HG02884 (cell line): Measurements from ENCODE around the gene CPSF7.
A peak's percentile ranks its signal among the peaks of the same experiment; 100 is the strongest.
"Not testable (repeated sequence)": the region's sequence is repeated elsewhere in the genome, so short reads cannot be mapped to it uniquely, and the experiment has no call there.

ENCODE experiments used
- ATAC-seq: cut with Tn5 transposase; IDR thresholded peaks from one replicate; pipeline ENCODE4 v1.9.1; 2021; ENCODE audit warnings: mild to moderate bottlenecking, moderate library complexity; ENCODE audit not compliant: unreplicated experiment

The CPSF7 gene

DNA sequence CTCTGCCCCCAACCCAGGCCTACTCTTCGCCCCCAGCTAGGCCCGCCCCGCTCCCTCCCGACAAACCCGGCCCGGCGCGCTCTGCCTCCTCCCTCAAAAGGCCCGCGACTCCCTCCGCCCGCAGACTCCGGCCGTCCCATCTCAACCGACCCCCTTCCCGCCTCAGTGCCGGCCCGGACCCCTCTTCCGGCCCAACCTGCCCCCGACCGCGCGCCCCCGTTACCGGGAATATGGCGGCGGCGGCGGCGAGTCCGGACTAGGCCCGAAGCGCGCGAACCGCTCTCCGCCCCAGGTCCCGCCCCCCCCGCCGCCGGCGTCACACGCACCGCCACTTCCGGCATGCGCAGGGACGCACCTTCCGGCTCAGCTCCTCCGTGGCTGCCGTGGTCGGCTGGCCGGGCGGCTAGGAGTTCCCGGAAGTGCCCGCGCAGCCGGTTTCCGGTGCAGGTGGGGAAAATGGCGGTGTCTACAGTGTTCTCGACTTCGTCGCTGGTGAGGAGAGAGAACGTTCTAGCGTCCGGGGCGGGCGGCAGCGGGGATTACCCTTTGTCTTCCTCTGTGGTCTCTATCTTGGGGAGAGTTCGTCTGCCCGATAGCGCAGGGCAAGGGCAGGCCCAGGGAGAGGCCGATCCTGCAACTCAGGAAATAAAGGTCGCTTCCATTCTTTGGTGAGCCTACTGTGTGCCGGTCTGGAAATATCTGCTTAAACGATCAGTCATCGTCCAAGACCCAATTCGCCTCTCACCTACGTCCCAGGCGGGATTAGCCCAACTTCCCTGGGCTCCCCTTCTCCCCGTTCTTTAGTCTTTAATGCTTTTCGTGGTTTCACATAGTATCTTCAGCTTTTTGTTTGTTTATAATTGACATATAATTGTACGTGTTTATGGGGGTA lies at the start of gene CPSF7, which contains the start of gene SDHAF2:
CPSF7 (minus strand) TSS at position 285 of the 892 bp plus-strand sequence. CDS start 740 bp downstream, outside the sequence.
SDHAF2 (plus strand) TSS at position 434 of the 892 bp plus-strand sequence; CDS start at position 457, 23 bp downstream.
- peak; percentile 76 for ATAC-seq

DNA sequence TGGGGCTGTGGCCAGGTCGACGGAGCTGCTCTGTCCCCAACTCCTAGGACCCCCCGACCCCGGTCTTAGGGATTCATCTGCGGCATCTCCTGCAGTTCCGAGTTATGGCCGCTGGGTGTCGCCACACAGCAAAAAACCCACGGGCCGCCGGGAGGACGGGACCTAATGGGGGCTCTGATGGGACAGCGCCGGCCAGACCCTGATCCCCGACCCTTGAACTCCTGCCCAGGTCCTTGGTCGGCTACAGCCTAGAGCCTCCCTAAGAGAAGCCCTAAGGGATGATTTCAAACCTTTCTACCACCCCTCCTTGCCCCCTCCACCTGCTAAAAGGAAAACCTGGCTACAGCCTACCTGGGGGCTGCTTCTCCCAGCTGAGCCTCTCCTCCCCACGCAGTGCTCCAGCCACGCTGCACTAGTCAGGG lies 48.0 kb upstream of the CPSF7 start:
- ATAC-seq: no peak

- no peak for ATAC-seq
These were observed 47.4 kb upstream of the CPSF7 start for GRCh38 chr11:61477126-61477525.

GRCh38 chr11:61476371-61476770 lies 46.6 kb upstream of the CPSF7 start:
- ATAC-seq: no peak

DNA sequence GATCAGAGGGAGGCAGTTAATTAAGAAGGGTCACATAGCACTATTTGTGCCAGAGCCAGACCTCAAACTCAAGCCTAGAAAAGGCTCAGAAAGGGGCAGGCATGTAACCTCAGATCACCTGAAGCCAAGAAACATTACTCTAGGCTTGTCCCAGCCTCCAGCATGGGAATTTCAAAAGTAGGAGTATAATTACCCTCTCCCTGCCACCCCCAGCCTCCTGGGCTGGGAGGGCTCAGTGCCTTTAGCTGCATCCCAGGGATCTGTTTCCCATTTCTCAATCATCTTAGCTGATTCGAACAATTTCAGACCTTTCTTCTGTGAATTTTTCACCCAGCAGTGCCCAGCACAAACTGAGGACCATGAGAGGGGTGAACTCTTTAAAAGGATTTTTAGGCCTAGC lies 45.7 kb upstream of the CPSF7 start:
- no peak for ATAC-seq

GRCh38 chr11:61474013-61474643 lies 44.4 kb upstream of the CPSF7 start:
- ATAC-seq: no peak

DNA sequence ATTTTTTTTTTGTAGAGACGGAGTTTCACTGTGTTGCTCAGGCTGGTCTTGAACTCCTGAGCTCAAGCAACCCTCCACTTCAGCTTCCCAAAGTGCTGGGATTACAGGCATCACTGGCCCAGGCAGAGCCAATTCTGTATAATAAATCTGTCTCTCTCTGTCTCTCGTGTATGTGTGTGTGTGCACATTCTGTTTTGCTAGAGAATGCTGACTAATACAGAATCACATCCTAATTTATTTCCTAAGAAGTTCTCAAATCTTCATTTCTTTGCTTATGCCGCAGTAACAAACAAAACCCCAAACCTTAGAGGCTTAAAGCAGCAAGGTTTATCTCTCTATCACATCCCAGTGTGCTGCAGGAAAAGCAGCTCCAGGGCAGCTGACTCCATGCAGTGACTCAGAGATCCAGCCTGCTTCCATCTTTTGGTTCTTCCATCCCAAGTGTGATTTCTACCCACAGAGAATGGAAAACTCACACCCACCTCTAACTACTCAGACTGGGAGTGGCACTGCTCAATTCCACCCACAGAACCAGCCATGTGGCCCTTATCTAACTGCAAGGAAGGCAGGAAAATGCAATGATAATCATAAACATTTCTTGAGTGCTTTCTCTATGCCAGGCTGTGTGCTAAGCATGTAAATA lies 43.7 kb upstream of the CPSF7 start:
- ATAC-seq: no peak

DNA sequence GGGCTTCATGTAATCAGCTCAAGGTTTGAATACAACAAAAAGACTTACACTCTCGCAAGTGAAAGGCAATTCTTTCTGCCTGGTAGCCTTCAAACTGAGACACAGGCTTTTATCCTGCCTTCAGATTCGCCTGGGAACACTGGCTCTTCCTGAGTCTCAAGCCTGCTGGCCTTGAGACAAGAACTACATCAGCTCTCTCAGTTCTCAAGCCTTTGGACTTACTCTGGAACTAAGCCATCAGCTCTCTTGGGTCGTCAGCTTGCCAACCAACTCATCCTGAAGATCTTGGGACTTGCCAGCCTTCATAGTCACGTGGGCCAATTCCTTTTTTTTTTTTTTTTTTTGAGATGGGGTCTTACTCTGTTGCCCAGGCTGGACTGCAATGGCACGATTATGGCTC lies 43.1 kb upstream of the CPSF7 start:
- no peak for ATAC-seq

DNA sequence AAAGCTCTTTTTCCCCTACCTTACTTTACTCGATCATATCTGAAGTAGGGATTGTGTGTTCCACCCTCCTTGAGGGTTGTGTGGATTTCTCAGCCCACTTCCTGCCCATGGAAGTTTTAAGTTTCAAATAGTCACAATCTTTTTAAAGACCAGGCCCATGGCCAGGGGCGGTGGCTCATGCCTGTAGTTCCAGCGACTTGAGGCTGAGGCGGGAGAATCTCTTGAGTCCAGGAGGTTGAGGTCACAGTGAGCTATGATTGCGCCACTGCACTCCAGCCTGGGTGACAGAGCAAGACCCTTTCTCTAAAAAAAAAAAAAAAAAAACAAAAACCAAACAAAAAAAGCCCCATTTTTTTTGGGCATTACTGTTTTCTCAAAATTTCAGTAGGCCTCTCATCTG lies 42.5 kb upstream of the CPSF7 start:
- ATAC-seq: no peak

- no peak for ATAC-seq
These were observed 38.2 kb upstream of the CPSF7 start for GRCh38 chr11:61468002-61468401.

DNA sequence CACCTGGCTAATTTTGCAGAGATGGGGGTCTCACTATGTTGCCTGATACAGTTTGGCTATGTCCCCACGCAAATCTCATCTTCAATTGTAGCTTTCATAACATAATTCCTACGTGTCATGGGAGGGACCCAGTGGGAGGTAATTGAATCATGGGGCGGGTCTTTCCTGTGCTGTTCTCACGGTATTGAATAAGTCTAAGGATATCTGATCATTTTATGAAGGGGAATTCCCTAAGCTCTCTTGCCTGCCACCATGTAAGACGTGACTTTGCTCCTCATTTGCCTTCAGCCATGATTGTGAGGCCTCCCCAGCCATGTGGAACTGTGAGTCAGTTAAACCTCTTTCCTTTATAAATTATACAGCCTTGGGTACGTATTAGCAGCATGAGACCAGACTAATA lies 37.8 kb upstream of the CPSF7 start:
- ATAC-seq: not testable (repeated sequence)

DNA sequence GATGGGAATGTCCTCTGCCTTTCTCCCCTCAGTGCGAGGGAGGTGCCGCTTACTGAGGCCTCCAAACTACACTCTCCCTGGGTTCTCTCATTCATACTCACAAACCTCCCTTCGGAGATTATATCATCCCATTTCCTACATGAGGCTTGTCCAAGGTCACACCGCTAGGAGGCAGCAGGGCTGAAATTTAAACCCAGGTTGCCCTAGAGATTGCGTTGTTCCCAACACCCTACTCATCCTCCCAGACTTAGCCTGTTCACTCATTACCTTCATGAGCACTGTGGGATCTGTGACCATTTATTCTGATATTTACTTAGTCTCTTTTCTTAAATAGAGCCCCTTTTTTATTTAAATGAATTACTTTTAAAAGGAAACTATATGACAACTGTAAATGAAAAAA lies 31.2 kb upstream of the CPSF7 start:
- no peak for ATAC-seq

GRCh38 chr11:61460474-61460881 lies 30.7 kb upstream of the CPSF7 start:
- ATAC-seq: no peak

DNA sequence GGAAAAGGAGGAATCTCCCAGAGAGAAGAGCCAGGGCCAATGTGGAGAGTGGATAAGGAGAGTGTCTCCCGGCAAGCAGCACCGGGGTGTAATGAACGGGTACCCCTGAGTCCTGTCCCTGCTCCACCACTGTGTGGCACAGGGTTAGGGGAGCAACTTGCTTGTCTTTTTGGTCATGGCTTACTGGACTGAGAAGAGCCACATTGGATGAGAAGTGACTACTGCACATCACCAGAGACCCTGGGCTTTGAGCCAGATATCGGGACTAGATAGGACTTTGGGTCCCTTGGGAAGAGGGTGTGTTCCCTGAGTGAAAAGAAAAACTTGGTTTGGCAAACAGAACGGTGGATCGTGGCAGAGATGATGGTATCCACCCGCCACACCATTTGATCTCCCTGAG lies 24.7 kb upstream of the CPSF7 start:
- no peak for ATAC-seq

- ATAC-seq: no peak
These were observed 23.9 kb upstream of the CPSF7 start for GRCh38 chr11:61453695-61454094.

GRCh38 chr11:61452825-61453224 lies 23.1 kb upstream of the CPSF7 start:
- ATAC-seq: no peak

- ATAC-seq: no peak
These were observed 18.8 kb upstream of the CPSF7 start for GRCh38 chr11:61448552-61448927.

GRCh38 chr11:61447601-61448551 lies 18.1 kb upstream of the CPSF7 start:
- ATAC-seq: no peak

DNA sequence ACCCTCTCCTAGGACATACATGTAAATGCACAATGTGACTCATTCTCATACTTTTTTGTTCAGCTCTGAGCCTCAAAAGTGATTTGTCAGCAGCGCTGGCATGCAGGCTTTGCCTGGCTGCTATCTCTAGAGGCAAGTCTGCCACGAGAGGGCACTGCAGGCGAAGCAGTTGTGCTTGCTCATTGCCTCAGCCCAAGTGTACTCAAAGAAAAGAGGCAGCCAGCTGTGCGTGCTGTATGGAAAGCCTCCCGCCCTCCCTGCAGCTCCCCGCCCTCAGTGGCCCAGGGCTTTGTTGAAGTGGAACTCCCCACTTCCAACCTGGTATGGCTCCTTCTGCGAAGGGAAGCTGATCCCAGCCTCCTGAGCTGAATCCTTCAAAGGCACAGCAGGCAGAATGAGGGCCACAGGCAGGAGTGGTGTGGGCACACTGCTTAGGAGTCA lies 16.5 kb upstream of the CPSF7 start:
- no peak for ATAC-seq

DNA sequence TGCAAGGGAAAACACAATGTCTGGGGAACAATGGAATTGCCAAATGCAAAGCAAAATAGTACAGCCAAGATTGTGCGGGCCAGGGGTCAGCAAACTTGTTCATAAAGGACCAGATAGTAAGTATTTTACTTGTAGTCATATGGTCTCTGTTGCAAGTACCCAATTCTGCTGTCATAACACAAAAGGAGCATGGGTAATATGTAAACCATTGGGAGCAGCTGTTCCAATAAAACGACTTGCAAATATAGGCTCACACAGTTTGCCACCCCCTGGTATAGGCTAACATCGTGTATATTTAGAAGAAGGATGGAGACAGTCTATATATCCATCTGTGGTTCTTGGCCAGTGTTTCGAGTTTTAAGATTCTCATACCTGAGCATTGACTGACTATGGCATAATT lies 15.7 kb upstream of the CPSF7 start:
- ATAC-seq: no peak
